ENCODE measurements around the gene SPRED2.

DNA sequence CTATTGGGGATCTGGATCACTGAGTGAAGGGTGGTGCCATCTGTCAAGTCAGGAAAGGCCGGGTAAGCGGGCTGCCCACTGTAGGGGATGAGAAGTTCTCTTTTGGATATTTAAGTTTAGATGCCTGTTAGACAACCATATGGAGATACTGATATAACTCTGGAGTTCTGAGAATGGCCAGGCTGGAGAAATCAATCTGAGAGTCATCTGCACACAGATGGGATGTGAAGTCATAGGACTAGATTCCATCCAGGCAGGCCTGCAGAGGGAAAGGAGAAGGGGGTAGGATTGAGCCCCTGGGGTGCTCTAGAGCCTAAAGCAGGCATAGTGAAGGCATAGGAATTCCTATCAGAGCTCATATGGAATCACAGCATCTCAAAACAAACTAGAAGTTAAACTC is 30.1 kb downstream of the SPRED2 start:
- no peak for TF ChIP-seq ZNF274 (IDR thresholded peaks at IDR 0.05; ENCODE audit: low read depth, low read length)
- no peak for TF ChIP-seq SUZ12 (IDR thresholded peaks at IDR 0.05; ENCODE audit: extremely low read depth, insufficient read depth, insufficient read length)
